ENCODE results near the gene EFHD2. TPM values are rescaled to one million over a fixed set of nuclear protein-coding genes. Genes with fewer than 3 reads are reported as not detected.
"Not testable (repeated sequence)": the region's sequence is repeated elsewhere in the genome, so short reads cannot be mapped to it uniquely, and the experiment has no call there.

The EFHD2 gene
- total RNA-seq, 2 donors from 2014 or later: 160 to 191 TPM

GRCh38 chr1:15453734-15454133, 44.0 kb downstream of the EFHD2 start:
- H3K4me3 ChIP-seq: no peak overlapping the region
- DNase-seq: no peak
- H3K9me3 ChIP-seq: no peaks in the 10 kb centered on the region
- H3K36me3 ChIP-seq: no peaks in the 10 kb centered on the region
- no peaks in the 10 kb centered on the region for H3K27me3 ChIP-seq
- intact Hi-C loops (cut with DNase I): no loop called here
- no peaks in the 10 kb centered on the region for H3K4me1 ChIP-seq
- no peak overlapping the region for H3K9ac ChIP-seq (ENCODE audit: low read depth in 2 of 2, low read length in 2 of 2)
- no peak overlapping the region for H3K27ac ChIP-seq
- TF ChIP-seq CTCF (IDR thresholded peaks at IDR 0.05): no peak

DNA sequence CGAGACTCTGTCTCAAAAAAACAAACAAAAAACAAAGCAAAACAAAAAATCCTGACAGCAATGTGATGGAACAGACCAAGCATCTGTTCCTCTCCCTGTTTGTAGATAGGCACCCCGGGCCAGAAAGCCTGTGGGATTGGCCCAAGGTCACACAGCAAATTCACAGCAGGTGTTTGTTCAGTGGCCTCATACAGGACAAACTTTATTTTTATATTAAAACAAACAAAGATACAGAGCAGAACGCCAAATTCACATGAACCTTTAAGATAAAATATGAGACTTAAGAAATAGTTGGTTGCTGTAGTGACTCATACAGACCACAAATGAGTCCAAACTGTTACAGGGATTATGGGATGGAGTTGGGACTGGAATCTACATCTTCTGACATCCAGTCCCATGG, 44.6 kb downstream of the EFHD2 start:
- DNase-seq: no peak
- intact Hi-C loops (cut with DNase I): no loop called here
- no peaks in the 10 kb centered on the region for H3K9me3 ChIP-seq

GRCh38 chr1:15455522-15455921, 45.8 kb downstream of the EFHD2 start:
- H3K4me1 ChIP-seq: no peaks in the 10 kb centered on the region
- intact Hi-C loops (cut with DNase I): no loop called here
- DNase-seq: no peak
- H3K9me3 ChIP-seq: no peaks in the 10 kb centered on the region
- no peak overlapping the region for H3K4me3 ChIP-seq
- H3K9ac ChIP-seq (ENCODE audit: low read depth in 2 of 2, low read length in 2 of 2): no peak overlapping the region
- H3K36me3 ChIP-seq: no peaks in the 10 kb centered on the region
- H3K27ac ChIP-seq: no peak overlapping the region
- H3K27me3 ChIP-seq: no peaks in the 10 kb centered on the region
- TF ChIP-seq CTCF (IDR thresholded peaks at IDR 0.05): no peak

More for the DNA sequence above, 44.6 kb downstream of the EFHD2 start:
- no peaks in the 10 kb centered on the region for H3K36me3 ChIP-seq
- H3K27me3 ChIP-seq: no peaks in the 10 kb centered on the region
- H3K9ac ChIP-seq (ENCODE audit: low read depth in 2 of 2, low read length in 2 of 2): no peak overlapping the region
- no peak for TF ChIP-seq CTCF (IDR thresholded peaks at IDR 0.05)
- no peak overlapping the region for H3K4me3 ChIP-seq
- H3K4me1 ChIP-seq: no peaks in the 10 kb centered on the region
- H3K27ac ChIP-seq: no peak overlapping the region

- no peak within 1 kb of the TSS for H3K27ac ChIP-seq
- no peak within 1 kb of the TSS for H3K9ac ChIP-seq (ENCODE audit: low read depth in 2 of 2, low read length in 2 of 2)
- H3K4me1 ChIP-seq: no peaks in the 10 kb centered on the region
- H3K9me3 ChIP-seq: no peaks in the 10 kb centered on the region
- H3K36me3 ChIP-seq: no peaks in the 10 kb centered on the region
- no peak for TF ChIP-seq CTCF (IDR thresholded peaks at IDR 0.05)
- H3K4me3 ChIP-seq: no peak within 1 kb of the TSS
- intact Hi-C loops (cut with DNase I): no loop called here
- DNase-seq: no peak
- no peaks in the 10 kb centered on the region for H3K27me3 ChIP-seq
Observed at GRCh38 chr1:15456313-15456954, 46.7 kb downstream of the EFHD2 start, which contains the start of gene CELA2A. TSS of gene CELA2A (plus strand) at chr1:15456732. CDS start at chr1:15456754, 22 bp downstream.

- Histone ChIP-seq H3K4me1 (no peaks in the 10 kb centered on the region), H3K9me3 (no peaks in the 10 kb centered on the region), H3K27ac (no peak overlapping the region), H3K9ac (ENCODE audit: low read depth in 2 of 2, low read length in 2 of 2) (no peak overlapping the region), H3K36me3 (no peaks in the 10 kb centered on the region), H3K27me3 (no peaks in the 10 kb centered on the region), H3K4me3 (no peak overlapping the region)
- no peak for DNase-seq
- no peak for TF ChIP-seq CTCF (IDR thresholded peaks at IDR 0.05)
- intact Hi-C loops (cut with DNase I): no loop called here
Observed at GRCh38 chr1:15457585-15457984, 47.9 kb downstream of the EFHD2 start.

- H3K27me3 ChIP-seq; H3K36me3 ChIP-seq; H3K4me3 ChIP-seq; H3K27ac ChIP-seq; intact Hi-C loops (cut with DNase I); H3K9ac ChIP-seq (ENCODE audit: low read depth in 2 of 2, low read length in 2 of 2); H3K4me1 ChIP-seq; H3K9me3 ChIP-seq; DNase-seq: not testable (repeated sequence)
Observed at GRCh38 chr1:15458388-15458787, 48.7 kb downstream of the EFHD2 start.

All from colonic mucosa (tissue), 4 donors.